Measurements from ENCODE around the gene TRDN.

The TRDN gene

GRCh38 chr6:123668063-123668462 is 31.3 kb upstream of the TRDN start:
- Histone ChIP-seq H3K36me3 (ENCODE audit: control insufficient read depth, insufficient read depth, low read length) (no peaks in the 10 kb centered on the region), H3K27me3 (replicated peaks; ENCODE audit: control insufficient read depth, insufficient read depth, low read length) (no peaks in the 10 kb centered on the region), H3K4me3 (replicated peaks; ENCODE audit: low read depth, low read length) (no peak overlapping the region)
- no peak for DNase-seq (ENCODE audit: extremely low read depth, insufficient read length)
- TF ChIP-seq, protein P1, sequence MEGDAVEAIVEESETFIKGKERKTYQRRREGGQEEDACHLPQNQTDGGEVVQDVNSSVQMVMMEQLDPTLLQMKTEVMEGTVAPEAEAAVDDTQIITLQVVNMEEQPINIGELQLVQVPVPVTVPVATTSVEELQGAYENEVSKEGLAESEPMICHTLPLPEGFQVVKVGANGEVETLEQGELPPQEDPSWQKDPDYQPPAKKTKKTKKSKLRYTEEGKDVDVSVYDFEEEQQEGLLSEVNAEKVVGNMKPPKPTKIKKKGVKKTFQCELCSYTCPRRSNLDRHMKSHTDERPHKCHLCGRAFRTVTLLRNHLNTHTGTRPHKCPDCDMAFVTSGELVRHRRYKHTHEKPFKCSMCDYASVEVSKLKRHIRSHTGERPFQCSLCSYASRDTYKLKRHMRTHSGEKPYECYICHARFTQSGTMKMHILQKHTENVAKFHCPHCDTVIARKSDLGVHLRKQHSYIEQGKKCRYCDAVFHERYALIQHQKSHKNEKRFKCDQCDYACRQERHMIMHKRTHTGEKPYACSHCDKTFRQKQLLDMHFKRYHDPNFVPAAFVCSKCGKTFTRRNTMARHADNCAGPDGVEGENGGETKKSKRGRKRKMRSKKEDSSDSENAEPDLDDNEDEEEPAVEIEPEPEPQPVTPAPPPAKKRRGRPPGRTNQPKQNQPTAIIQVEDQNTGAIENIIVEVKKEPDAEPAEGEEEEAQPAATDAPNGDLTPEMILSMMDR (IDR thresholded peaks at IDR 0.05; ENCODE audit: insufficient read depth, low read length, poor library complexity, severe bottlenecking): no peak

GRCh38 chr6:123663436-123663835 is 26.7 kb upstream of the TRDN start:
- H3K4me3 ChIP-seq (replicated peaks; ENCODE audit: low read depth, low read length): no peak overlapping the region
- TF ChIP-seq, protein P1 (IDR thresholded peaks at IDR 0.05; ENCODE audit: insufficient read depth, low read length, poor library complexity, severe bottlenecking): no peak
- no peaks in the 10 kb centered on the region for H3K27me3 ChIP-seq (replicated peaks; ENCODE audit: control insufficient read depth, insufficient read depth, low read length)
- no peaks in the 10 kb centered on the region for H3K36me3 ChIP-seq (ENCODE audit: control insufficient read depth, insufficient read depth, low read length)
- DNase-seq (ENCODE audit: extremely low read depth, insufficient read length): no peak

DNA sequence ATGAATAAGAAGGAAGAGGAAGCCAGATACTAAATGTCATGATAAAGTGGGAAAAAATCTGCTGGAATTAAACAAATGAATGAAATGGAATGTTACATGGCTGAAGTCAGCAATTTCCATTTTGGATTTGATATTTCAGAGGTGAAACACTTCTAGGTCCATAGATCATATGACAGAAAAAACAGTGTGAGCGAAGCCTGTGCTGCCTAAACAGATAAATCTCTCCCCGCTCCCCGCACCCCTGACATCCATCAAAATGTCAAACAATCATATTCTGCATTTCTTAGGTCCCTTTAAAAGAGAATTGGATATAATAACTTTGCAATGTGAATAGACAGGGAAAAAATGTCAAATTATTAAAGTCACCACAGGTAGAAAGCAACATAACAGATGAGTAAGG is 26.0 kb upstream of the TRDN start:
- TF ChIP-seq, protein P1 (IDR thresholded peaks at IDR 0.05; ENCODE audit: insufficient read depth, low read length, poor library complexity, severe bottlenecking): no peak
- no peak for DNase-seq (ENCODE audit: extremely low read depth, insufficient read length)
- H3K36me3 ChIP-seq (ENCODE audit: control insufficient read depth, insufficient read depth, low read length): no peaks in the 10 kb centered on the region
- no peaks in the 10 kb centered on the region for H3K27me3 ChIP-seq (replicated peaks; ENCODE audit: control insufficient read depth, insufficient read depth, low read length)
- H3K4me3 ChIP-seq (replicated peaks; ENCODE audit: low read depth, low read length): no peak overlapping the region

- no peaks in the 10 kb centered on the region for H3K36me3 ChIP-seq (ENCODE audit: control insufficient read depth, insufficient read depth, low read length)
- TF ChIP-seq, protein P1 (IDR thresholded peaks at IDR 0.05; ENCODE audit: insufficient read depth, low read length, poor library complexity, severe bottlenecking): no peak
- no peak overlapping the region for H3K4me3 ChIP-seq (replicated peaks; ENCODE audit: low read depth, low read length)
- no peaks in the 10 kb centered on the region for H3K27me3 ChIP-seq (replicated peaks; ENCODE audit: control insufficient read depth, insufficient read depth, low read length)
- no peak for DNase-seq (ENCODE audit: extremely low read depth, insufficient read length)
Measured at GRCh38 chr6:123661105-123661891, 24.5 kb upstream of the TRDN start.

- DNase-seq (ENCODE audit: extremely low read depth, insufficient read length): no peak
- no peak overlapping the region for H3K4me3 ChIP-seq (replicated peaks; ENCODE audit: low read depth, low read length)
- TF ChIP-seq, protein P1 (IDR thresholded peaks at IDR 0.05; ENCODE audit: insufficient read depth, low read length, poor library complexity, severe bottlenecking): no peak
- no peaks in the 10 kb centered on the region for H3K27me3 ChIP-seq (replicated peaks; ENCODE audit: control insufficient read depth, insufficient read depth, low read length)
- no peaks in the 10 kb centered on the region for H3K36me3 ChIP-seq (ENCODE audit: control insufficient read depth, insufficient read depth, low read length)
Measured at GRCh38 chr6:123659960-123660748, 23.4 kb upstream of the TRDN start.
